WTC11 (cell line): ENCODE results near the gene SNX21.

Experiments used
- ESRRA ChIP-seq: sonication (generic); formaldehyde crosslinking; IDR thresholded peaks from 2 replicates; pipeline ENCODE4 v1.8.1; 2022; ENCODE audit warnings: mild to moderate bottlenecking, missing genetic modification reagents, borderline replicate concordance
- FOXP1 ChIP-seq: sonication (generic); formaldehyde crosslinking; IDR thresholded peaks from 2 replicates; pipeline ENCODE4 v1.8.0; 2022; ENCODE audit warnings: missing genetic modification reagents, mild to moderate bottlenecking, moderate library complexity, borderline replicate concordance
- NR3C1 ChIP-seq: sonication (generic); formaldehyde crosslinking; conservative IDR thresholded peaks from 2 replicates; pipeline ENCODE4 v1.8.1; 2023; ENCODE audit warnings: low read depth, mild to moderate bottlenecking, missing genetic modification reagents
- TEAD1 ChIP-seq: sonication (generic); formaldehyde crosslinking; IDR thresholded peaks from 2 replicates; pipeline ENCODE4 v1.8.0; 2022; ENCODE audit warnings: mild to moderate bottlenecking, missing genetic modification reagents
- TF ChIP-seq, protein P1 (sequence below): fragments of 200-600 bp; IDR thresholded peaks from 2 replicates; pipeline ENCODE4 v1.8.0; 2022; ENCODE audit warnings: antibody characterized with exemption
- TF ChIP-seq, protein P2 (sequence below): sonication (generic); formaldehyde crosslinking; IDR thresholded peaks from 2 replicates; pipeline ENCODE4 v1.8.0; 2022; ENCODE audit warnings: missing genetic modification reagents
- TF ChIP-seq, protein P3 (sequence below): sonication (generic); formaldehyde crosslinking; IDR thresholded peaks from 2 replicates; pipeline ENCODE4 v1.8.1; 2022; ENCODE audit warnings: low read depth, mild to moderate bottlenecking, moderate library complexity, missing genetic modification reagents, borderline replicate concordance

DNA sequence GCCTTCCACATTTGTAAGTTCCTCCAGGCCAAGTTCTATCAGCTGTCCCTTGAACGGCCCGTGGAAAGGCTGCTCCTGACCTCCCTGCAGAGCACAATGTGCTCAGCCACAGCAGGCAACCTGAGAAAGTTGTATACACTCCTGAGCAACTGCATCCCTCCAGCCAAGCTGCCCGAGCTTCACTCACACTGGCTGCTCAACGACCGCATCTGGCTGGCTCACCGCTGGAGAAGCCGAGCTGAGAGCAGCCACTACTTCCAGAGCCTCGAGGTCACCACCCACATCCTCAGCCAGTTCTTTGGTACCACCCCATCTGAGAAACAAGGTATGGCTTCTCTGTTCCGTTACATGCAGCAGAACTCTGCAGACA, 49.5 kb downstream of the SNX21 start:
- TF ChIP-seq ESRRA (CRISPR knock-in tag) (no peak), TEAD1 (CRISPR knock-in tag) (no peak), NR3C1 (no peak), FOXP1 (CRISPR knock-in tag) (no peak)
- TF ChIP-seq, protein P1, sequence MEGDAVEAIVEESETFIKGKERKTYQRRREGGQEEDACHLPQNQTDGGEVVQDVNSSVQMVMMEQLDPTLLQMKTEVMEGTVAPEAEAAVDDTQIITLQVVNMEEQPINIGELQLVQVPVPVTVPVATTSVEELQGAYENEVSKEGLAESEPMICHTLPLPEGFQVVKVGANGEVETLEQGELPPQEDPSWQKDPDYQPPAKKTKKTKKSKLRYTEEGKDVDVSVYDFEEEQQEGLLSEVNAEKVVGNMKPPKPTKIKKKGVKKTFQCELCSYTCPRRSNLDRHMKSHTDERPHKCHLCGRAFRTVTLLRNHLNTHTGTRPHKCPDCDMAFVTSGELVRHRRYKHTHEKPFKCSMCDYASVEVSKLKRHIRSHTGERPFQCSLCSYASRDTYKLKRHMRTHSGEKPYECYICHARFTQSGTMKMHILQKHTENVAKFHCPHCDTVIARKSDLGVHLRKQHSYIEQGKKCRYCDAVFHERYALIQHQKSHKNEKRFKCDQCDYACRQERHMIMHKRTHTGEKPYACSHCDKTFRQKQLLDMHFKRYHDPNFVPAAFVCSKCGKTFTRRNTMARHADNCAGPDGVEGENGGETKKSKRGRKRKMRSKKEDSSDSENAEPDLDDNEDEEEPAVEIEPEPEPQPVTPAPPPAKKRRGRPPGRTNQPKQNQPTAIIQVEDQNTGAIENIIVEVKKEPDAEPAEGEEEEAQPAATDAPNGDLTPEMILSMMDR, result no peak
- TF ChIP-seq, protein P2, sequence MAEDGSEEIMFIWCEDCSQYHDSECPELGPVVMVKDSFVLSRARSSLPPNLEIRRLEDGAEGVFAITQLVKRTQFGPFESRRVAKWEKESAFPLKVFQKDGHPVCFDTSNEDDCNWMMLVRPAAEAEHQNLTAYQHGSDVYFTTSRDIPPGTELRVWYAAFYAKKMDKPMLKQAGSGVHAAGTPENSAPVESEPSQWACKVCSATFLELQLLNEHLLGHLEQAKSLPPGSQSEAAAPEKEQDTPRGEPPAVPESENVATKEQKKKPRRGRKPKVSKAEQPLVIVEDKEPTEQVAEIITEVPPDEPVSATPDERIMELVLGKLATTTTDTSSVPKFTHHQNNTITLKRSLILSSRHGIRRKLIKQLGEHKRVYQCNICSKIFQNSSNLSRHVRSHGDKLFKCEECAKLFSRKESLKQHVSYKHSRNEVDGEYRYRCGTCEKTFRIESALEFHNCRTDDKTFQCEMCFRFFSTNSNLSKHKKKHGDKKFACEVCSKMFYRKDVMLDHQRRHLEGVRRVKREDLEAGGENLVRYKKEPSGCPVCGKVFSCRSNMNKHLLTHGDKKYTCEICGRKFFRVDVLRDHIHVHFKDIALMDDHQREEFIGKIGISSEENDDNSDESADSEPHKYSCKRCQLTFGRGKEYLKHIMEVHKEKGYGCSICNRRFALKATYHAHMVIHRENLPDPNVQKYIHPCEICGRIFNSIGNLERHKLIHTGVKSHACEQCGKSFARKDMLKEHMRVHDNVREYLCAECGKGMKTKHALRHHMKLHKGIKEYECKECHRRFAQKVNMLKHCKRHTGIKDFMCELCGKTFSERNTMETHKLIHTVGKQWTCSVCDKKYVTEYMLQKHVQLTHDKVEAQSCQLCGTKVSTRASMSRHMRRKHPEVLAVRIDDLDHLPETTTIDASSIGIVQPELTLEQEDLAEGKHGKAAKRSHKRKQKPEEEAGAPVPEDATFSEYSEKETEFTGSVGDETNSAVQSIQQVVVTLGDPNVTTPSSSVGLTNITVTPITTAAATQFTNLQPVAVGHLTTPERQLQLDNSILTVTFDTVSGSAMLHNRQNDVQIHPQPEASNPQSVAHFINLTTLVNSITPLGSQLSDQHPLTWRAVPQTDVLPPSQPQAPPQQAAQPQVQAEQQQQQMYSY (CRISPR knock-in tag), result no peak
- TF ChIP-seq, protein P3, sequence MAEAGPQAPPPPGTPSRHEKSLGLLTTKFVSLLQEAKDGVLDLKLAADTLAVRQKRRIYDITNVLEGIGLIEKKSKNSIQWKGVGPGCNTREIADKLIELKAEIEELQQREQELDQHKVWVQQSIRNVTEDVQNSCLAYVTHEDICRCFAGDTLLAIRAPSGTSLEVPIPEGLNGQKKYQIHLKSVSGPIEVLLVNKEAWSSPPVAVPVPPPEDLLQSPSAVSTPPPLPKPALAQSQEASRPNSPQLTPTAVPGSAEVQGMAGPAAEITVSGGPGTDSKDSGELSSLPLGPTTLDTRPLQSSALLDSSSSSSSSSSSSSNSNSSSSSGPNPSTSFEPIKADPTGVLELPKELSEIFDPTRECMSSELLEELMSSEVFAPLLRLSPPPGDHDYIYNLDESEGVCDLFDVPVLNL (CRISPR knock-in tag), result no peak
